Left lung (tissue), 10 donors: ENCODE data around the gene MPHOSPH8. TPM values are rescaled to one million over a fixed set of nuclear protein-coding genes. Genes with fewer than 3 reads are reported as not detected.

ENCODE experiments used
- ATAC-seq: fragments of 200-7000 bp; cut with Tn5 transposase; one replicate; pipeline ENCODE4 v1.9.1; 2020; ENCODE audit warnings: moderate library complexity
- DNase-seq, 4 donors: peaks; one replicate each; pipeline ENCODE4 v3.0.0-alpha.2; 2013 to 2020
- H3K27ac ChIP-seq, 2 donors: fragments of 200-600 bp; sonication (generic) in 1 of 2; one replicate each; pipeline versions ENCODE4 v1.5.0 to v1.8.0; 2020 to 2021
- H3K27me3 ChIP-seq, 2 donors: fragments of 200-600 bp; sonication (generic) in 1 of 2; one replicate each; pipeline versions ENCODE4 v1.5.0 to v1.8.0; 2020 to 2021
- H3K36me3 ChIP-seq, 2 donors: fragments of 200-600 bp; sonication (generic) in 1 of 2; one replicate each; pipeline versions ENCODE4 v1.5.0 to v1.8.0; 2020 to 2021
- H3K4me1 ChIP-seq, 2 donors: fragments of 200-600 bp; one replicate each; pipeline ENCODE4 v1.8.0; 2021
- H3K4me3 ChIP-seq, 2 donors: fragments of 200-600 bp; sonication (generic) in 1 of 2; one replicate each; pipeline versions ENCODE4 v1.5.0 to v1.8.0; 2020 to 2021; ENCODE audit warnings: mild to moderate bottlenecking in 1 of 2
- H3K9me3 ChIP-seq, 2 donors: fragments of 200-600 bp; sonication (generic) in 1 of 2; one replicate each; pipeline versions ENCODE4 v1.5.0 to v1.8.0; 2020 to 2021
- CTCF ChIP-seq, 2 donors: fragments of 200-600 bp; sonication (generic) in 1 of 2; IDR thresholded peaks; one replicate each; pipeline versions ENCODE4 v1.5.0 to v1.8.0; 2021; ENCODE audit warnings: antibody characterized with exemption in 2 of 2
- intact Hi-C, 2 donors: fragments of 100-400 bp; cut with DNase I; formaldehyde crosslinking; loops; one replicate each; pipeline versions ENCODE4 v1.11.2 to v1.14.2; 2022
- polyA plus RNA-seq, 6 donors: library from polyadenylated mRNA; unstranded; fragments of 120-200 nt; gene quantifications; one replicate each; pipeline ENCODE4 v1.2.1, GENCODE V29; 2013; ENCODE audit not compliant: insufficient read length in 6 of 6
- total RNA-seq, 2 donors: library from RNA; stranded (reverse); fragmentation: NEBNext Ultra II Directional; extraction: Animal tissue kit (Norgen Biotek cat#: 25700); gene quantifications; one replicate each; pipeline ENCODE4 v1.2.1, GENCODE V29; 2021
- donor health status: DM: no; HTN: yes; CAD: no.
- donor health status: DM: no; HTN: no; CAD: no.

Gene MPHOSPH8
- total and polyA plus RNA-seq, 8 donors: 30.9 to 84.8 (median 72.3) TPM

- Histone ChIP-seq H3K27ac (no peak overlapping the region), H3K27me3 (no peaks in the 10 kb centered on the region), H3K4me1 (no peaks in the 10 kb centered on the region), H3K9me3 (no peaks in the 10 kb centered on the region), H3K4me3 (no peak overlapping the region), H3K36me3 (peaks cover 0 to 68% of the 10 kb centered on the region in 2 donors)
- TF ChIP-seq CTCF (IDR thresholded peaks at IDR 0.05): no peak
- intact Hi-C loops: no loop called here
- no peak for ATAC-seq
- DNase-seq: no peak
These were observed 11.5 kb downstream of the MPHOSPH8 start for GRCh38 chr13:19645000-19645399.

GRCh38 chr13:19646063-19646462, 12.6 kb downstream of the MPHOSPH8 start:
- ATAC-seq (no peak), DNase-seq (no peak)
- TF ChIP-seq CTCF (IDR thresholded peaks at IDR 0.05): no peak
- H3K4me3 ChIP-seq: no peak overlapping the region
- no peaks in the 10 kb centered on the region for H3K9me3 ChIP-seq
- no peaks in the 10 kb centered on the region for H3K4me1 ChIP-seq
- peaks cover 0 to 79% of the 10 kb centered on the region in 2 donors for H3K36me3 ChIP-seq
- H3K27me3 ChIP-seq: no peaks in the 10 kb centered on the region
- H3K27ac ChIP-seq: no peak overlapping the region
- intact Hi-C loops: no loop called here

GRCh38 chr13:19650742-19651141, 17.3 kb downstream of the MPHOSPH8 start:
- Histone ChIP-seq H3K4me3 (no peak overlapping the region), H3K9me3 (no peaks in the 10 kb centered on the region), H3K27me3 (no peaks in the 10 kb centered on the region), H3K36me3 (peaks cover 0 to 90% of the 10 kb centered on the region in 2 donors), H3K4me1 (no peaks in the 10 kb centered on the region), H3K27ac (no peak overlapping the region)
- DNase-seq: no peak
- intact Hi-C loops: no loop called here
- TF ChIP-seq CTCF (IDR thresholded peaks at IDR 0.05): no peak
- ATAC-seq: no peak

GRCh38 chr13:19657872-19658591, 24.6 kb downstream of the MPHOSPH8 start:
- no peaks in the 10 kb centered on the region for H3K4me1 ChIP-seq
- no peak for ATAC-seq
- no peaks in the 10 kb centered on the region for H3K27me3 ChIP-seq
- peaks cover 0 to 80% of the 10 kb centered on the region in 2 donors for H3K36me3 ChIP-seq
- H3K9me3 ChIP-seq: no peaks in the 10 kb centered on the region
- no peak overlapping the region for H3K27ac ChIP-seq
- intact Hi-C loops: no loop called here
- H3K4me3 ChIP-seq: no peak overlapping the region
- no peak for DNase-seq
- no peak for TF ChIP-seq CTCF (IDR thresholded peaks at IDR 0.05)

- Histone ChIP-seq H3K27ac (no peak overlapping the region), H3K27me3 (no peaks in the 10 kb centered on the region), H3K36me3 (peaks cover 0 to 80% of the 10 kb centered on the region in 2 donors), H3K4me3 (no peak overlapping the region), H3K4me1 (no peaks in the 10 kb centered on the region), H3K9me3 (no peaks in the 10 kb centered on the region)
- no peak for DNase-seq
- no peak for TF ChIP-seq CTCF (IDR thresholded peaks at IDR 0.05)
- intact Hi-C loops: no loop called here
- no peak for ATAC-seq
These were observed 25.4 kb downstream of the MPHOSPH8 start for GRCh38 chr13:19658831-19659230.
